Sigmoid colon (tissue), 7 donors: ENCODE results near the gene GPR68. TPM values are rescaled to one million over a fixed set of nuclear protein-coding genes. Genes with fewer than 3 reads are reported as not detected.

ENCODE experiments used
- DNase-seq: peaks from one replicate; pipeline ENCODE4 v3.0.0-alpha.2; 2019
- H3K27ac ChIP-seq, 4 donors: fragments of 200-600 bp; sonication (generic); one replicate each; pipeline ENCODE4 v1.5.1; 2016 to 2019; ENCODE audit warnings: mild to moderate bottlenecking in 1 of 4
- H3K27me3 ChIP-seq, 3 donors: fragments of 200-600 bp; sonication (generic); one replicate each; pipeline ENCODE4 v1.5.1; 2019; ENCODE audit warnings: mild to moderate bottlenecking in 1 of 3
- H3K36me3 ChIP-seq, 4 donors: fragments of 200-600 bp; sonication (generic); one replicate each; pipeline ENCODE4 v1.5.1; 2016 to 2019
- H3K4me1 ChIP-seq, 4 donors: fragments of 200-600 bp; sonication (generic); one replicate each; pipeline ENCODE4 v1.5.1; 2017 to 2019
- H3K4me3 ChIP-seq, 4 donors: fragments of 200-600 bp; sonication (generic); one replicate each; pipeline ENCODE4 v1.5.1; 2017 to 2019; ENCODE audit warnings: mild to moderate bottlenecking in 2 of 4, moderate library complexity in 1 of 4
- H3K9me3 ChIP-seq, 4 donors: fragments of 200-600 bp in 3 of 4; sonication (generic) in 3 of 4; one replicate each; pipeline versions ENCODE4 v1.5.1 to v1.6.1; 2013 to 2019
- CTCF ChIP-seq, 4 experiments: fragments of 450-650 bp in 3 of 4; fragments of 200-600 bp in 1 of 4; IDR thresholded peaks; one replicate each; pipeline ENCODE4 v1.5.1; 2016 to 2019; ENCODE audit warnings: antibody characterized with exemption in 4 of 4, mild to moderate bottlenecking in 3 of 4, moderate library complexity in 2 of 4
- EP300 ChIP-seq, 4 donors: sonication (generic); formaldehyde crosslinking; IDR thresholded peaks; one replicate each; pipeline ENCODE4 v1.6.1; 2017; ENCODE audit warnings: antibody characterized with exemption in 4 of 4
- POLR2A ChIP-seq, 2 donors: fragments of 450-650 bp; IDR thresholded peaks; one replicate each; pipeline ENCODE4 v1.6.1; 2016; ENCODE audit warnings: antibody characterized with exemption in 2 of 2, mild to moderate bottlenecking in 2 of 2, moderate library complexity in 2 of 2
- POLR2AphosphoS5 ChIP-seq, 4 donors: sonication (generic); formaldehyde crosslinking; IDR thresholded peaks; one replicate each; pipeline ENCODE4 v1.6.1; 2017; ENCODE audit warnings: antibody characterized with exemption in 4 of 4
- WGBS, 2 donors: extraction: QIAGEN DNeasy Blood & Tissue Kit; methylation state at CpG; one replicate each; pipeline ENCODE4 v1.1.7; 2013; 5-methylcytosine and 5-hydroxymethylcytosine counted together
- intact Hi-C: fragments of 100-400 bp; cut with DNase I; formaldehyde crosslinking; loops from one replicate; pipeline ENCODE4 v1.15.1; 2023
- polyA plus RNA-seq, 3 donors: library from polyadenylated mRNA; stranded (reverse); fragments of 200-250 nt; gene quantifications; one replicate each; pipeline ENCODE4 v1.2.3, GENCODE V29; 2013
- total RNA-seq, 4 donors: library from RNA; depleted of rRNA; stranded (reverse); fragments of >200 nt; gene quantifications; one replicate each; pipeline ENCODE4 v1.1.0, GENCODE V29; 2016
- donor health status: healthy with polysubstance abuse.
- donor health status: Bipolar disorder and iron deficiency.
- donor health status: healthy.

The GPR68 gene
- total and polyA plus RNA-seq, 7 donors, result 0.46 to 1.7 (median 1.2) TPM; not detected in 1

GRCh38 chr14:91273273-91273884 lies 28.9 kb upstream of the GPR68 start:
- intact Hi-C loops, result no loop called here
- no peak for TF ChIP-seq POLR2AphosphoS5 (IDR thresholded peaks at IDR 0.05)
- TF ChIP-seq EP300 (IDR thresholded peaks at IDR 0.05), result no peak
- no peak for TF ChIP-seq CTCF (IDR thresholded peaks at IDR 0.05)
- no peak for TF ChIP-seq POLR2A (IDR thresholded peaks at IDR 0.05)

GRCh38 chr14:91272341-91273272 lies 28.1 kb upstream of the GPR68 start:
- DNase-seq, result no peak
- 94 to 95% methylated on average over 43 of the region's 43 CpGs for WGBS, 2 donors
- no peak for TF ChIP-seq CTCF (IDR thresholded peaks at IDR 0.05)
- no peak for TF ChIP-seq POLR2A (IDR thresholded peaks at IDR 0.05)
- no peak for TF ChIP-seq EP300 (IDR thresholded peaks at IDR 0.05)
- no peak for TF ChIP-seq POLR2AphosphoS5 (IDR thresholded peaks at IDR 0.05)
- no peaks in the 10 kb centered on the region for H3K9me3 ChIP-seq
- peaks cover 0 to 26% (median 9%) of the 10 kb centered on the region in 4 donors for H3K4me1 ChIP-seq
- intact Hi-C loops, result no loop called here
- H3K27ac ChIP-seq, result no peak overlapping the region
- no peaks in the 10 kb centered on the region for H3K27me3 ChIP-seq
- H3K36me3 ChIP-seq, result no peaks in the 10 kb centered on the region
- H3K4me3 ChIP-seq, result no peak overlapping the region

More at GRCh38 chr14:91273273-91273884, 28.9 kb upstream of the GPR68 start:
- no peaks in the 10 kb centered on the region for H3K27me3 ChIP-seq
- H3K4me1 ChIP-seq, result peaks cover 0 to 31% (median 11%) of the 10 kb centered on the region in 4 donors
- H3K27ac ChIP-seq, result no peak overlapping the region
- 96 to 98% methylated on average over 27 of the region's 27 CpGs for WGBS, 2 donors
- no peaks in the 10 kb centered on the region for H3K9me3 ChIP-seq
- no peak overlapping the region for H3K4me3 ChIP-seq
- no peak for DNase-seq
- H3K36me3 ChIP-seq, result no peaks in the 10 kb centered on the region

- DNase-seq, result no peak
- no peaks in the 10 kb centered on the region for H3K9me3 ChIP-seq
- H3K27ac ChIP-seq, result no peak overlapping the region
- H3K4me3 ChIP-seq, result no peak overlapping the region
- H3K36me3 ChIP-seq, result no peaks in the 10 kb centered on the region
- peaks cover 0 to 16% (median 8%) of the 10 kb centered on the region in 4 donors for H3K4me1 ChIP-seq
- TF ChIP-seq POLR2A (IDR thresholded peaks at IDR 0.05) (no peak), CTCF (IDR thresholded peaks at IDR 0.05) (no peak), POLR2AphosphoS5 (IDR thresholded peaks at IDR 0.05) (no peak), EP300 (IDR thresholded peaks at IDR 0.05) (no peak)
- 93 to 96% methylated on average over 9 of the region's 9 CpGs for WGBS, 2 donors
- no peaks in the 10 kb centered on the region for H3K27me3 ChIP-seq
- intact Hi-C loops, result no loop called here
These were observed 27.1 kb upstream of the GPR68 start for GRCh38 chr14:91271639-91272038.

- Histone ChIP-seq H3K4me1 (peaks cover 0 to 15% (median 7%) of the 10 kb centered on the region in 4 donors), H3K9me3 (no peaks in the 10 kb centered on the region), H3K27ac (no peak overlapping the region), H3K27me3 (no peaks in the 10 kb centered on the region), H3K4me3 (no peak overlapping the region), H3K36me3 (no peaks in the 10 kb centered on the region)
- TF ChIP-seq CTCF (IDR thresholded peaks at IDR 0.05) (no peak), POLR2A (IDR thresholded peaks at IDR 0.05) (no peak), EP300 (IDR thresholded peaks at IDR 0.05) (no peak), POLR2AphosphoS5 (IDR thresholded peaks at IDR 0.05) (no peak)
- WGBS, 2 donors, result 53 to 70% methylated on average over 7 to 8 of the region's 8 CpGs
- DNase-seq, result no peak
- intact Hi-C loops, result no loop called here
These were observed 26.1 kb upstream of the GPR68 start for GRCh38 chr14:91270619-91271018.
